Caco-2 (cell line): Measurements from ENCODE around the gene SETD3. TPM values are rescaled to one million over a fixed set of nuclear protein-coding genes. Genes with fewer than 3 reads are reported as not detected.

Experiments used
- BruUV-seq: library from RNA; stranded (reverse); fragments of 400-500 nt; replicated peaks from 2 replicates; lab custom pipeline; 2021; lab: Mats Ljungman, UMichigan
- CTCF ChIA-PET: fragments of 300-600 bp; sonication (Branson Sonifier 250); formaldehyde crosslinking; loops from one replicate; lab custom pipeline; 2022; ENCODE audit warnings: antibody characterized with exemption; lab: Charles Lee
- POLR2A ChIA-PET: fragments of 300-600 bp; sonication (Branson Sonifier 250); formaldehyde crosslinking; loops from one replicate; lab custom pipeline; 2022; ENCODE audit warnings: antibody characterized with exemption; lab: Charles Lee
- DNase-seq, 2 experiments: peaks; one replicate each; pipeline versions ENCODE4 v3.0.0 to v3.0.0-alpha.2; 2020 to 2022
- H3K27me3 ChIP-seq: replicated peaks from 2 replicates; pipeline ENCODE4 v1.6.0; 2011; ENCODE audit warnings: low read length; ENCODE audit not compliant: control insufficient read depth, insufficient read depth
- H3K36me3 ChIP-seq: 2 replicates; pipeline ENCODE4 v1.5.1; 2011; ENCODE audit warnings: low read length; ENCODE audit not compliant: control insufficient read depth, insufficient read depth
- H3K4me1 ChIP-seq: fragments of 250-450 bp; sonication (Bioruptor Pico); 2 replicates; pipeline ENCODE4 v1.5.1; 2020; ENCODE audit warnings: mild to moderate bottlenecking
- H3K4me3 ChIP-seq: 2 replicates; pipeline ENCODE4 v1.5.1; 2011; ENCODE audit warnings: low read depth, mild to moderate bottlenecking, control low read depth, low read length
- H3K9me3 ChIP-seq: fragments of 250-450 bp; sonication (Bioruptor Pico); 2 replicates; pipeline ENCODE4 v1.5.1; 2020; ENCODE audit warnings: mild to moderate bottlenecking, moderate library complexity
- H3K27ac Mint-ChIP-seq: one replicate; pipeline ENCODE4 v1.8.0; 2022; ENCODE audit warnings: mixed read lengths; ENCODE audit not compliant: unreplicated experiment
- H3K27me3 Mint-ChIP-seq: one replicate; pipeline ENCODE4 v1.8.0; 2022; ENCODE audit warnings: mixed read lengths; ENCODE audit not compliant: insufficient read depth, unreplicated experiment
- H3K36me3 Mint-ChIP-seq: one replicate; pipeline ENCODE4 v1.8.0; 2022; ENCODE audit warnings: mild to moderate bottlenecking, mixed read lengths; ENCODE audit not compliant: insufficient read depth, unreplicated experiment
- H3K4me1 Mint-ChIP-seq: one replicate; pipeline ENCODE4 v1.8.0; 2022; ENCODE audit warnings: low read depth, mixed read lengths; ENCODE audit not compliant: unreplicated experiment
- H3K4me3 Mint-ChIP-seq: one replicate; pipeline ENCODE4 v1.8.0; 2022; ENCODE audit warnings: mild to moderate bottlenecking, moderate library complexity, mixed read lengths; ENCODE audit not compliant: unreplicated experiment
- H3K9me3 Mint-ChIP-seq: one replicate; pipeline ENCODE4 v1.8.0; 2022; ENCODE audit warnings: mixed read lengths; ENCODE audit not compliant: unreplicated experiment
- intact Hi-C: fragments of 100-400 bp; cut with micrococcal nuclease; formaldehyde crosslinking; loops from one replicate; pipeline ENCODE4 v1.10.0; 2022; ENCODE audit not compliant: unreplicated experiment
- total RNA-seq: library from RNA; stranded (reverse); gene quantifications from 2 replicates; pipeline ENCODE4 v1.2.3, GENCODE V29; 2022
- TF ChIP-seq, protein P1 (sequence below), 2 experiments: fragments of 200-600 bp in 1 of 2; IDR thresholded peaks; 1 replicate in 1 of 2; 2 replicates in 1 of 2; pipeline versions ENCODE4 v1.5.1 to v1.8.0; 2011 to 2022; ENCODE audit warnings: antibody characterized with exemption in 1 of 2, control low read depth in 1 of 2, inconsistent platforms in 1 of 2, low read depth in 1 of 2, low read length in 1 of 2, mild to moderate bottlenecking in 1 of 2, moderate library complexity in 1 of 2; ENCODE audit not compliant: insufficient read depth in 1 of 2, severe bottlenecking in 1 of 2, unreplicated experiment in 1 of 2

SETD3 gene
- total RNA-seq, 1 experiment from 2014 or later: 74.3 TPM

- Mint-ChIP-seq H3K9me3 (no peaks in the 10 kb centered on the region), H3K36me3 (peaks cover 69% of the 10 kb centered on the region), H3K4me1 (no peaks in the 10 kb centered on the region), H3K4me3 (no peak overlapping the region), H3K27ac (no peak overlapping the region), H3K27me3 (no peaks in the 10 kb centered on the region)
- POLR2A ChIA-PET: no interaction called here
- Histone ChIP-seq H3K36me3 (peaks cover 6% of the 10 kb centered on the region), H3K4me3 (no peak overlapping the region), H3K27me3 (no peaks in the 10 kb centered on the region), H3K4me1 (no peaks in the 10 kb centered on the region), H3K9me3 (no peaks in the 10 kb centered on the region)
- CTCF ChIA-PET: no interaction called here
- TF ChIP-seq, protein P1, sequence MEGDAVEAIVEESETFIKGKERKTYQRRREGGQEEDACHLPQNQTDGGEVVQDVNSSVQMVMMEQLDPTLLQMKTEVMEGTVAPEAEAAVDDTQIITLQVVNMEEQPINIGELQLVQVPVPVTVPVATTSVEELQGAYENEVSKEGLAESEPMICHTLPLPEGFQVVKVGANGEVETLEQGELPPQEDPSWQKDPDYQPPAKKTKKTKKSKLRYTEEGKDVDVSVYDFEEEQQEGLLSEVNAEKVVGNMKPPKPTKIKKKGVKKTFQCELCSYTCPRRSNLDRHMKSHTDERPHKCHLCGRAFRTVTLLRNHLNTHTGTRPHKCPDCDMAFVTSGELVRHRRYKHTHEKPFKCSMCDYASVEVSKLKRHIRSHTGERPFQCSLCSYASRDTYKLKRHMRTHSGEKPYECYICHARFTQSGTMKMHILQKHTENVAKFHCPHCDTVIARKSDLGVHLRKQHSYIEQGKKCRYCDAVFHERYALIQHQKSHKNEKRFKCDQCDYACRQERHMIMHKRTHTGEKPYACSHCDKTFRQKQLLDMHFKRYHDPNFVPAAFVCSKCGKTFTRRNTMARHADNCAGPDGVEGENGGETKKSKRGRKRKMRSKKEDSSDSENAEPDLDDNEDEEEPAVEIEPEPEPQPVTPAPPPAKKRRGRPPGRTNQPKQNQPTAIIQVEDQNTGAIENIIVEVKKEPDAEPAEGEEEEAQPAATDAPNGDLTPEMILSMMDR (IDR thresholded peaks at IDR 0.05; ENCODE audit: insufficient read depth in 1 of 2, low read depth in 1 of 2, low read length in 1 of 2, severe bottlenecking in 1 of 2, unreplicated experiment in 1 of 2): no peak
- BruUV-seq: no TSS peak
- DNase-seq: no peak
- intact Hi-C loops: no loop called here
Measured at GRCh38 chr14:99497894-99498293, 17.2 kb upstream of the SETD3 start.

DNA sequence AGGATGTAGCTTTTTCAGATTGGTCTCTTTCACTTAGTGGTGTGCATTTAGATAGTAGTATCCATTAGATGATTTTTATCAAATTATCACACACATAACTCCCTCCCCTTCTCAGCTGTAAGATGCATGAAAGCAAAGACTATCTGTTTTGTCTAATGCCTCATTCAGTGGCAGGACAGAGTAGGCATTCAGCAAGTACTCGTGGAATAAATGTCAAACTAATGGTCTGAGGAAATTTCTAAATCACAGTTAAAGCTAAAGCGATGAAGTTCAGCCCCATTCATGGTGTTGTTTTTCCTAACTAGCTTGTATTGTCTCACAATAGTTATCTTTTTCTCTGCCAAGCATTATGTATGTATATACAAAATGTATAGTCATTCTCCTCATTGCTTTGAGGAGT, 16.7 kb upstream of the SETD3 start:
- no peaks in the 10 kb centered on the region for H3K9me3 Mint-ChIP-seq
- TF ChIP-seq, protein P1 (IDR thresholded peaks at IDR 0.05; ENCODE audit: insufficient read depth in 1 of 2, low read depth in 1 of 2, low read length in 1 of 2, severe bottlenecking in 1 of 2, unreplicated experiment in 1 of 2): no peak
- ChIA-PET POLR2A (no interaction called here), CTCF (no interaction called here)
- no peak overlapping the region for H3K4me3 ChIP-seq
- H3K4me1 ChIP-seq: no peaks in the 10 kb centered on the region
- peaks cover 3% of the 10 kb centered on the region; the same call in 1 of the 2 replicates for H3K36me3 ChIP-seq
- intact Hi-C loops: no loop called here
- peaks cover 69% of the 10 kb centered on the region for H3K36me3 Mint-ChIP-seq
- no peaks in the 10 kb centered on the region for H3K27me3 ChIP-seq
- no TSS peak for BruUV-seq
- H3K4me1 Mint-ChIP-seq: no peaks in the 10 kb centered on the region
- H3K27me3 Mint-ChIP-seq: no peaks in the 10 kb centered on the region
- no peaks in the 10 kb centered on the region for H3K9me3 ChIP-seq
- no peak overlapping the region for H3K27ac Mint-ChIP-seq
- H3K4me3 Mint-ChIP-seq: no peak overlapping the region
- DNase-seq: no peak

GRCh38 chr14:99484106-99484505, 3.4 kb upstream of the SETD3 start:
- no peak overlapping the region for H3K27ac Mint-ChIP-seq

More at GRCh38 chr14:99484106-99484505, 3.4 kb upstream of the SETD3 start:
- ChIA-PET POLR2A (no interaction called here), CTCF (no interaction called here)
- Histone ChIP-seq H3K9me3 (no peaks in the 10 kb centered on the region), H3K36me3 (no peaks in the 10 kb centered on the region), H3K27me3 (no peaks in the 10 kb centered on the region), H3K4me3 (no peak overlapping the region), H3K4me1 (peaks cover 17% of the 10 kb centered on the region)
- DNase-seq: no peak
- no peaks in the 10 kb centered on the region for H3K27me3 Mint-ChIP-seq
- H3K4me3 Mint-ChIP-seq: no peak overlapping the region
- no TSS peak for BruUV-seq
- peaks cover 17% of the 10 kb centered on the region for H3K36me3 Mint-ChIP-seq
- intact Hi-C loops: no loop called here
- H3K9me3 Mint-ChIP-seq: no peaks in the 10 kb centered on the region
- H3K4me1 Mint-ChIP-seq: peaks cover 38% of the 10 kb centered on the region
- TF ChIP-seq, protein P1 (IDR thresholded peaks at IDR 0.05; ENCODE audit: insufficient read depth in 1 of 2, low read depth in 1 of 2, low read length in 1 of 2, severe bottlenecking in 1 of 2, unreplicated experiment in 1 of 2): no peak
